Left ventricle myocardium inferior (tissue), 1 donor: ENCODE results near the gene JAGN1. TPM values are rescaled to one million over a fixed set of nuclear protein-coding genes. Genes with fewer than 3 reads are reported as not detected.

ENCODE experiments used
- DNase-seq: peaks from one replicate; pipeline ENCODE4 v3.0.0-alpha.2; 2020
- H3K27ac ChIP-seq: fragments of 200-600 bp; replicated peaks from 2 replicates; pipeline ENCODE4 v1.8.0; 2021
- H3K27me3 ChIP-seq: fragments of 200-600 bp; 2 replicates; pipeline ENCODE4 v1.8.0; 2021; ENCODE audit warnings: low read depth
- H3K36me3 ChIP-seq: fragments of 200-600 bp; 2 replicates; pipeline ENCODE4 v1.8.0; 2021
- H3K4me1 ChIP-seq: fragments of 200-600 bp; 2 replicates; pipeline ENCODE4 v1.8.0; 2021
- H3K4me3 ChIP-seq: fragments of 200-600 bp; 2 replicates; pipeline ENCODE4 v1.8.0; 2021; ENCODE audit warnings: mild to moderate bottlenecking, moderate library complexity
- H3K9me3 ChIP-seq: fragments of 200-600 bp; replicated peaks from 2 replicates; pipeline ENCODE4 v1.8.0; 2021
- intact Hi-C: fragments of 100-400 bp; cut with micrococcal nuclease; formaldehyde crosslinking; loops from one replicate; pipeline ENCODE4 v1.11.0; 2022
- total RNA-seq: library from RNA; stranded (reverse); fragmentation: NEBNext Ultra II Directional; extraction: Animal tissue kit (Norgen Biotek cat#: 25700); gene quantifications from one replicate; pipeline ENCODE4 v1.2.1, GENCODE V29; 2021
- TF ChIP-seq, protein P1 (sequence below): fragments of 200-600 bp; IDR thresholded peaks from 2 replicates; pipeline ENCODE4 v1.8.0; 2021; ENCODE audit warnings: antibody characterized with exemption, mild to moderate bottlenecking, borderline replicate concordance
- donor health status: DM: no; HTN: yes; CAD: no; lungs with severe emphysema.

JAGN1 gene
- total RNA-seq, 1 donor from 2014 or later, result 17.5 TPM

DNA sequence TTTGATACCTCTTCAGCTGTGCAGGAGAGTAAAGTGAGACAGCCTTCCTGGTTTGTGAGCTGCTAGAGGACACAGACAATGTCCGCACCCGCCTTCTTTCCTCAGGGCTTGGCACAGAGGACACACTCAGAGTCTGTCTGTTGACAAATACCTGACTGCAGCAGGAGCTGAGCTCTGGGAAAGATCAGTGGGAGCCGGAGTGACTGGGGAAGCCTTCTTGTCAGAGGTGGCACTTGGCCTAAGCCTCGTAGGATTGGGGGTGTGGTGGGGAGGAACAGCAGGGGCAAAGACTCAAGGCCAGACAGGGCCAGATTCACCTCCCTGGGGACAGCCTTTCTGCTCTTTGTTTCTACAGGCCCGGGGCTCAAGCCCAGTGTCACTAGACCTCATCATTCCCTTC lies 23.2 kb downstream of the JAGN1 start:
- Histone ChIP-seq H3K27ac (no peak overlapping the region), H3K4me1 (peaks cover 43% of the 10 kb centered on the region)

DNA sequence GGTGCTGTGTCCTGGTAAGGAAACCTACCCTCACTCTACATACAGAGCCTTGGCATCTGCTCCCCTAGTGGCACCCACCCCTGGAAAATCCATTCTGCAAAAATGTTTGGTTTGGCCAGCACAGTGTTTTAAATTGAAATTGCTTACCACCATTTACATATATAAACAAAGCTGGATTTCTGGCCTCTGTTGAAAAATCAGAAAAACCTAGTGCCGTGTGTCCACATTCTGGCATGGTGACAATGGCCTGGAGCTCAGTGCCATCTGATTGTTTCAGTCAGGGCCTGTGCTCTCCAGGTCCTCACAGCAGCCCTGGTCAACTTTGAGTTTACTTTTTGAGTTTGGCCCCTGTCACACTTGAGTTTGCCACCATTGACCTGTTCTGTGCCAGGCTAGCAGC lies 23.6 kb downstream of the JAGN1 start:
- Histone ChIP-seq H3K27me3 (no peaks in the 10 kb centered on the region), H3K4me3 (no peak overlapping the region), H3K4me1 (peaks cover 47% of the 10 kb centered on the region), H3K9me3 (no peaks in the 10 kb centered on the region), H3K27ac (no peak overlapping the region), H3K36me3 (no peaks in the 10 kb centered on the region)
- no peak for DNase-seq
- TF ChIP-seq, protein P1, sequence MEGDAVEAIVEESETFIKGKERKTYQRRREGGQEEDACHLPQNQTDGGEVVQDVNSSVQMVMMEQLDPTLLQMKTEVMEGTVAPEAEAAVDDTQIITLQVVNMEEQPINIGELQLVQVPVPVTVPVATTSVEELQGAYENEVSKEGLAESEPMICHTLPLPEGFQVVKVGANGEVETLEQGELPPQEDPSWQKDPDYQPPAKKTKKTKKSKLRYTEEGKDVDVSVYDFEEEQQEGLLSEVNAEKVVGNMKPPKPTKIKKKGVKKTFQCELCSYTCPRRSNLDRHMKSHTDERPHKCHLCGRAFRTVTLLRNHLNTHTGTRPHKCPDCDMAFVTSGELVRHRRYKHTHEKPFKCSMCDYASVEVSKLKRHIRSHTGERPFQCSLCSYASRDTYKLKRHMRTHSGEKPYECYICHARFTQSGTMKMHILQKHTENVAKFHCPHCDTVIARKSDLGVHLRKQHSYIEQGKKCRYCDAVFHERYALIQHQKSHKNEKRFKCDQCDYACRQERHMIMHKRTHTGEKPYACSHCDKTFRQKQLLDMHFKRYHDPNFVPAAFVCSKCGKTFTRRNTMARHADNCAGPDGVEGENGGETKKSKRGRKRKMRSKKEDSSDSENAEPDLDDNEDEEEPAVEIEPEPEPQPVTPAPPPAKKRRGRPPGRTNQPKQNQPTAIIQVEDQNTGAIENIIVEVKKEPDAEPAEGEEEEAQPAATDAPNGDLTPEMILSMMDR, result no peak
- intact Hi-C loops, result no loop called here

More for the DNA sequence above, 23.2 kb downstream of the JAGN1 start:
- H3K27me3 ChIP-seq, result no peaks in the 10 kb centered on the region
- H3K36me3 ChIP-seq, result no peaks in the 10 kb centered on the region
- intact Hi-C loops, result no loop called here
- no peak overlapping the region for H3K4me3 ChIP-seq
- H3K9me3 ChIP-seq, result no peaks in the 10 kb centered on the region
- TF ChIP-seq, protein P1, result no peak
- no peak for DNase-seq

- Histone ChIP-seq H3K9me3 (no peaks in the 10 kb centered on the region), H3K27me3 (no peaks in the 10 kb centered on the region), H3K36me3 (peaks cover 4% of the 10 kb centered on the region), H3K4me3 (peak overlapping the region; percentile 74), H3K27ac (peak overlapping the region; percentile 96), H3K4me1 (peaks cover 47% of the 10 kb centered on the region)
- TF ChIP-seq, protein P1, result no peak
- intact Hi-C loops, result no loop called here
- no peak for DNase-seq
Measured at GRCh38 chr3:9914559-9915253, 24.3 kb downstream of the JAGN1 start.

DNA sequence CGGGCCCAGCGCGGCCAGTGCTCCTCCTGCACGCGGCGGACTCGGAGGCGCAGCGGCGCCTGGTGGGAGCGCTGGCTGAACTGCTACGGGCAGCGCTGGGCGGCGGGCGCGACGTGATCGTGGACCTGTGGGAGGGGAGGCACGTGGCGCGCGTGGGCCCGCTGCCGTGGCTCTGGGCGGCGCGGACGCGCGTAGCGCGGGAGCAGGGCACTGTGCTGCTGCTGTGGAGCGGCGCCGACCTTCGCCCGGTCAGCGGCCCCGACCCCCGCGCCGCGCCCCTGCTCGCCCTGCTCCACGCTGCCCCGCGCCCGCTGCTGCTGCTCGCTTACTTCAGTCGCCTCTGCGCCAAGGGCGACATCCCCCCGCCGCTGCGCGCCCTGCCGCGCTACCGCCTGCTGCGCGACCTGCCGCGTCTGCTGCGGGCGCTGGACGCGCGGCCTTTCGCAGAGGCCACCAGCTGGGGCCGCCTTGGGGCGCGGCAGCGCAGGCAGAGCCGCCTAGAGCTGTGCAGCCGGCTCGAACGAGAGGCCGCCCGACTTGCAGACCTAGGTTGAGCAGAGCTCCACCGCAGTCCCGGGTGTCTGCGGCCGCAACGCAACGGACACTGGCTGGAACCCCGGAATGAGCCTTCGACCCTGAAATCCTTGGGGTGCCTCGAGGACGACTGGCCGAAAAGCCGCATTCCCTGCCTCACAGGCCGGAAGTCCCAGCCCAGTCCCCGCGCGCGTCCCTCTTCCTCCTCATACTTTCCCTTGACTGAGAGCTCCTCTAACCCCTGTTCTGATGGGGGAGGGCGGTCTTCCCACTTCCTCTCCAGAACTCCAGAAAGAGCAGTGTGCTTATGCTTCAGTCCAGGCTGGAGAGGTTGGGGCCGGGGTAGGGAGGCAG lies 25.1 kb downstream of the JAGN1 start:
- TF ChIP-seq, protein P1, result peak; percentile 61
- Histone ChIP-seq H3K9me3 (no peaks in the 10 kb centered on the region), H3K36me3 (peaks cover 12% of the 10 kb centered on the region), H3K27ac (peak overlapping the region; percentile 96), H3K4me3 (peak overlapping the region; percentile 74), H3K4me1 (peaks cover 47% of the 10 kb centered on the region), H3K27me3 (no peaks in the 10 kb centered on the region)
- intact Hi-C loops, result no loop called here
- DNase-seq, result peak; percentile 79

- no peak for DNase-seq
- Histone ChIP-seq H3K27ac (peak overlapping the region; percentile 96), H3K27me3 (no peaks in the 10 kb centered on the region), H3K4me1 (peaks cover 47% of the 10 kb centered on the region), H3K36me3 (peaks cover 20% of the 10 kb centered on the region), H3K4me3 (peak overlapping the region; percentile 74), H3K9me3 (no peaks in the 10 kb centered on the region)
- TF ChIP-seq, protein P1, result no peak
- intact Hi-C loops, result no loop called here
Measured at GRCh38 chr3:9916346-9916733, 25.9 kb downstream of the JAGN1 start.
